ENCODE data around the gene ACCSL.

Gene ACCSL
- 0 reads per million in 3 experiments for total RNA-seq

GRCh38 chr11:44047931-44048431 lies at the start of gene ACCSL:
TSS of gene ACCSL (plus strand) at chr11:44047981. CDS start at chr11:44048037, 56 bp downstream.
- DNase-seq = no peak

- no peak for DNase-seq
Observed at GRCh38 chr11:43998308-43998707, 49.5 kb upstream of the ACCSL start.

GRCh38 chr11:44000731-44001130 lies 47.0 kb upstream of the ACCSL start:
- DNase-seq = no peak

GRCh38 chr11:44002191-44003093 lies 45.3 kb upstream of the ACCSL start:
- DNase-seq = no peak

GRCh38 chr11:44003736-44004451 lies 43.9 kb upstream of the ACCSL start:
- DNase-seq = no peak

- no peak for DNase-seq
Observed at GRCh38 chr11:44004452-44005062, 43.2 kb upstream of the ACCSL start.

GRCh38 chr11:44005063-44005701 lies 42.6 kb upstream of the ACCSL start:
- DNase-seq = no peak

GRCh38 chr11:44005956-44006355 lies 41.8 kb upstream of the ACCSL start:
- DNase-seq = no peak

- DNase-seq = no peak
Observed at GRCh38 chr11:44006917-44007361, 40.8 kb upstream of the ACCSL start.

- no peak for DNase-seq
Observed at GRCh38 chr11:44007481-44008087, 40.2 kb upstream of the ACCSL start.

GRCh38 chr11:44008088-44008501 lies 39.7 kb upstream of the ACCSL start:
- DNase-seq = no peak

- no peak for DNase-seq
Observed at GRCh38 chr11:44008698-44009097, 39.1 kb upstream of the ACCSL start.

- DNase-seq = no peak
Observed at GRCh38 chr11:44010789-44011251, 37.0 kb upstream of the ACCSL start.

GRCh38 chr11:44011797-44012196 lies 36.0 kb upstream of the ACCSL start:
- no peak for DNase-seq

GRCh38 chr11:44014968-44015623 lies 32.7 kb upstream of the ACCSL start:
- DNase-seq = no peak

- DNase-seq = no peak
Observed at GRCh38 chr11:44015624-44016007, 32.2 kb upstream of the ACCSL start.

- no peak for DNase-seq
Observed at GRCh38 chr11:44016131-44016530, 31.6 kb upstream of the ACCSL start.

- no peak for DNase-seq
Observed at GRCh38 chr11:44016546-44017442, 31.0 kb upstream of the ACCSL start.

- no peak for DNase-seq
Observed at GRCh38 chr11:44017443-44018126, 30.2 kb upstream of the ACCSL start.

- no peak for DNase-seq
Observed at GRCh38 chr11:44018127-44018521, 29.7 kb upstream of the ACCSL start.
